ENCODE measurements around the gene FMO5.

GRCh38 chr1:147236448-147236847 is 11.3 kb upstream of the FMO5 start:
- no peak for TF ChIP-seq CTCF (IDR thresholded peaks at IDR 0.05; ENCODE audit: low read depth, low read length, poor library complexity, severe bottlenecking)
- TF ChIP-seq EZH2phosphoT487 (IDR thresholded peaks at IDR 0.05; ENCODE audit: borderline replicate concordance, low read length) = no peak
